SK-N-SH (cell line): ENCODE data around the gene CCNY. TPM values are rescaled to one million over a fixed set of nuclear protein-coding genes. Genes with fewer than 3 reads are reported as not detected.

Experiments
- CTCF ChIA-PET: fragments of 300-600, 350-600 bp; formaldehyde crosslinking; extraction: SDS; loops from one replicate; lab custom pipeline; 2021; lab: Yijun Ruan, JAX
- POLR2A ChIA-PET: fragments of 350-600 bp; sonication (Branson Sonifier 250); formaldehyde crosslinking; extraction: SDS; loops from one replicate; lab custom pipeline; 2020; ENCODE audit warnings: antibody characterized with exemption, inconsistent platforms; lab: Yijun Ruan, JAX
- DNase-seq: peaks from one replicate; pipeline ENCODE4 v3.0.0; 2012
- H2AFZ ChIP-seq: fragments of 200-600 bp; sonication (generic); 2 replicates; pipeline ENCODE4 v1.8.1; 2016; ENCODE audit warnings: antibody characterized with exemption, mild to moderate bottlenecking, low read depth
- H3F3A ChIP-seq: fragments of 200-600 bp; sonication (generic); replicated peaks from 2 replicates; pipeline ENCODE3; 2016; ENCODE audit warnings: antibody characterized with exemption, mild to moderate bottlenecking; ENCODE audit not compliant: insufficient read depth
- H3K27ac ChIP-seq, 2 experiments: fragments of 200-500 bp in 1 of 2; fragments of 200-600 bp in 1 of 2; sonication (Bioruptor generic) in 1 of 2; sonication (generic), shearing (Covaris generic) in 1 of 2; 2 replicates each; pipeline versions ENCODE4 v1.5.1 to v1.6.1; 2014 to 2016; ENCODE audit warnings: low read depth in 2 of 2, inconsistent platforms in 1 of 2, low read length in 1 of 2, mild to moderate bottlenecking in 1 of 2, mixed read lengths in 1 of 2
- H3K27me3 ChIP-seq: fragments of 200-600 bp; sonication (generic), shearing (Covaris generic); 2 replicates; pipeline ENCODE4 v1.6.1; 2016; ENCODE audit warnings: mixed run types; ENCODE audit not compliant: insufficient read depth
- H3K36me3 ChIP-seq, 2 experiments: fragments of 200-500 bp in 1 of 2; fragments of 200-600 bp in 1 of 2; sonication (Bioruptor generic) in 1 of 2; sonication (generic) in 1 of 2; replicated peaks in 1 of 2; 2 replicates each; pipeline versions ENCODE3 to v1.5.1; 2014 to 2016; ENCODE audit warnings: low read length in 1 of 2, mild to moderate bottlenecking in 1 of 2; ENCODE audit not compliant: insufficient read depth in 2 of 2, control insufficient read depth in 1 of 2
- H3K4me1 ChIP-seq, 2 experiments: fragments of 200-500 bp in 1 of 2; fragments of 200-600 bp in 1 of 2; sonication (Bioruptor generic) in 1 of 2; sonication (generic), shearing (Covaris generic) in 1 of 2; 2 replicates each; pipeline versions ENCODE4 v1.5.1 to v1.6.1; 2014 to 2016; ENCODE audit warnings: low read depth in 1 of 2, low read length in 1 of 2, mixed run types in 1 of 2; ENCODE audit not compliant: insufficient read depth in 2 of 2, control insufficient read depth in 1 of 2
- H3K4me2 ChIP-seq: fragments of 200-600 bp; sonication (generic), shearing (Covaris generic); 2 replicates; pipeline ENCODE4 v1.6.1; 2017; ENCODE audit warnings: mixed run types
- H3K4me3 ChIP-seq, 2 experiments: fragments of 200-500 bp in 1 of 2; fragments of 200-600 bp in 1 of 2; sonication (Bioruptor generic) in 1 of 2; sonication (generic), shearing (Covaris generic) in 1 of 2; 2 replicates each; pipeline versions ENCODE4 v1.5.1 to v1.8.1; 2014 to 2016; ENCODE audit warnings: low read depth in 2 of 2, inconsistent platforms in 1 of 2, low read length in 1 of 2, mild to moderate bottlenecking in 1 of 2, mixed read lengths in 1 of 2, moderate library complexity in 1 of 2
- H3K79me2 ChIP-seq: fragments of 200-600 bp; sonication (generic); 2 replicates; pipeline ENCODE4 v1.8.1; 2017; ENCODE audit warnings: mild to moderate bottlenecking; ENCODE audit not compliant: insufficient read depth
- H3K9ac ChIP-seq: fragments of 200-600 bp; sonication (generic); 2 replicates; pipeline ENCODE4 v1.6.1; 2017; ENCODE audit warnings: mixed run types
- H3K9me2 ChIP-seq: fragments of 200-600 bp; sonication (generic); 2 replicates; pipeline ENCODE4 v1.6.1; 2017; ENCODE audit warnings: mixed run types
- H3K9me3 ChIP-seq: fragments of 200-600 bp; sonication (generic); 2 replicates; pipeline ENCODE4 v1.6.1; 2017; ENCODE audit warnings: mixed run types, mild to moderate bottlenecking, moderate library complexity
- H4K20me1 ChIP-seq: fragments of 200-600 bp; sonication (generic); 2 replicates; pipeline ENCODE4 v1.6.1; 2017; ENCODE audit warnings: mild to moderate bottlenecking, mixed run types; ENCODE audit not compliant: insufficient read depth
- ELF1 ChIP-seq: IDR thresholded peaks from 2 replicates; pipeline ENCODE4 v1.4.0; 2012
- EZH2phosphoT487 ChIP-seq: fragments of 200-600 bp; sonication (generic); IDR thresholded peaks from 2 replicates; pipeline ENCODE4 v1.6.1; 2017; ENCODE audit warnings: low read depth, mixed run types, mild to moderate bottlenecking, antibody characterized with exemption, moderate library complexity, borderline replicate concordance
- FOSL2 ChIP-seq: IDR thresholded peaks from 2 replicates; pipeline ENCODE4 v1.4.0; 2012; ENCODE audit warnings: low read depth, mild to moderate bottlenecking, moderate library complexity, borderline replicate concordance
- FOXM1 ChIP-seq: IDR thresholded peaks from 2 replicates; pipeline ENCODE4 v1.4.0; 2012; ENCODE audit warnings: low read depth, mild to moderate bottlenecking
- GABPA ChIP-seq: IDR thresholded peaks from 2 replicates; pipeline ENCODE4 v1.4.0; 2012; ENCODE audit warnings: low read depth, mild to moderate bottlenecking
- JUND ChIP-seq: IDR thresholded peaks from 2 replicates; pipeline ENCODE4 v1.4.0; 2012
- MXI1 ChIP-seq: IDR thresholded peaks from 2 replicates; pipeline ENCODE4 v1.6.1; 2012; ENCODE audit warnings: mild to moderate bottlenecking, low read depth, low read length, improper control_type of control experiment
- RAD21 ChIP-seq: IDR thresholded peaks from 2 replicates; pipeline ENCODE4 v1.6.1; 2012; ENCODE audit warnings: mild to moderate bottlenecking, low read length
- RCOR1 ChIP-seq: fragments of 150-350 bp; IDR thresholded peaks from 2 replicates; pipeline ENCODE4 v1.6.1; 2017; ENCODE audit warnings: antibody characterized with exemption, low read length
- RXRA ChIP-seq: IDR thresholded peaks from 2 replicates; pipeline ENCODE4 v1.4.0; 2012; ENCODE audit warnings: low read depth, mild to moderate bottlenecking, borderline replicate concordance
- SIN3A ChIP-seq: IDR thresholded peaks from 2 replicates; pipeline ENCODE4 v1.6.1; 2012; ENCODE audit warnings: low read depth, mild to moderate bottlenecking, low read length, moderate library complexity, borderline replicate concordance
- TAF1 ChIP-seq: IDR thresholded peaks from 2 replicates; pipeline ENCODE4 v1.6.1; 2012; ENCODE audit warnings: low read depth, mild to moderate bottlenecking, low read length, moderate library complexity, borderline replicate concordance
- TCF12 ChIP-seq: IDR thresholded peaks from 2 replicates; pipeline ENCODE4 v1.4.0; 2012
- TEAD4 ChIP-seq: IDR thresholded peaks from 2 replicates; pipeline ENCODE4 v1.4.0; 2012; ENCODE audit warnings: mild to moderate bottlenecking, borderline replicate concordance; ENCODE audit not compliant: insufficient read depth
- WGBS: methylation state at CpG from one replicate; pipeline ENCODE4 v1.1.6; 2017; ENCODE audit warnings: low lambda C conversion rate; 5-methylcytosine and 5-hydroxymethylcytosine counted together
- polyA plus RNA-seq, 3 experiments: library from polyadenylated mRNA; depleted of rRNA; stranded (reverse); fragments of >200 nt; gene quantifications; 2 replicates each; pipeline ENCODE4 v1.2.3, GENCODE V29; 2012
- TF ChIP-seq, protein P1 (sequence below): IDR thresholded peaks from 2 replicates; pipeline ENCODE4; 2012
- TF ChIP-seq, protein P2 (sequence below): fragments of 150-350 bp; IDR thresholded peaks from 2 replicates; pipeline ENCODE4 v1.6.1; 2016; ENCODE audit warnings: mild to moderate bottlenecking, low read depth, low read length
- TF ChIP-seq, protein P3 (sequence below): IDR thresholded peaks from 2 replicates; pipeline ENCODE4 v1.4.0; 2012; ENCODE audit warnings: low read depth, borderline replicate concordance
- TF ChIP-seq, protein P4 (sequence below): IDR thresholded peaks from 2 replicates; pipeline ENCODE4 v1.4.0; 2012; ENCODE audit warnings: low read depth
- TF ChIP-seq, protein P5 (sequence below): IDR thresholded peaks from 2 replicates; pipeline ENCODE4 v1.6.1; 2012; ENCODE audit warnings: mild to moderate bottlenecking, low read depth, low read length, moderate library complexity

CCNY gene
- polyA plus RNA-seq, 1 of the 3 experiments (the other 2 are of a cell fraction): 29.4 TPM

DNA sequence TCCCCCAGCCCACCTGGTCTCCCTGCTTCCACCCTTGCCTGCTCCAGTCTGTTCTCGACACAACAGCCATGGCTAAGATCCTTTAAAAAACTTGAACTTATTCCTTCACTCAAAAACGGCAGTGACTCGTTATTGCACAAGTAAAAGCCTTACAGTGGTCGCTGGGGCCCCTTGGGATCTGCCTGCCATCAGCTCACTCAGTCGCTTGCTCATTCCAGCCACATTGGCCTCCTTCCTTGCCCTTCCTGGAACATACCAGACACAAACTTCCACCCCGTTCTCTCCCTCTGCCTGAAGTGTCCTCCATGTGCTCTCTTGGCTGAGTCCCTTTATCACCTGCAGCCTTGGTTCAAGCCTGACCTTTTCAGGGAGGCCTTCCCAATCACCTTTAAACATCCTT, 4.7 kb downstream of the CCNY start:
- no peak overlapping the region for H2AFZ ChIP-seq
- H3K9me2 ChIP-seq: no peaks in the 10 kb centered on the region
- H3K4me2 ChIP-seq: no peak overlapping the region; the same call in 1 of the 2 replicates
- no peaks in the 10 kb centered on the region for H3K27me3 ChIP-seq
- DNase-seq: no peak
- peaks cover 94% of the 10 kb centered on the region for H3K79me2 ChIP-seq
- peaks cover 87% of the 10 kb centered on the region for H4K20me1 ChIP-seq
- H3K36me3 ChIP-seq: no peaks in the 10 kb centered on the region
- CTCF ChIA-PET: no interaction called here
- no peak overlapping the region for H3K27ac ChIP-seq
- H3K4me3 ChIP-seq: 0 out of 4 replicates have a peak overlapping the region, but pooled peaks of 1 of the 2 experiments have one; percentile 1
- no peaks in the 10 kb centered on the region for H3F3A ChIP-seq
- H3K9ac ChIP-seq: no peak overlapping the region
- 57% methylated on average over 6 of the region's 6 CpGs for WGBS
- no peaks in the 10 kb centered on the region for H3K9me3 ChIP-seq
- no peak for TF ChIP-seq ELF1
- TF ChIP-seq RCOR1: no peak
- TF ChIP-seq, protein P1, sequence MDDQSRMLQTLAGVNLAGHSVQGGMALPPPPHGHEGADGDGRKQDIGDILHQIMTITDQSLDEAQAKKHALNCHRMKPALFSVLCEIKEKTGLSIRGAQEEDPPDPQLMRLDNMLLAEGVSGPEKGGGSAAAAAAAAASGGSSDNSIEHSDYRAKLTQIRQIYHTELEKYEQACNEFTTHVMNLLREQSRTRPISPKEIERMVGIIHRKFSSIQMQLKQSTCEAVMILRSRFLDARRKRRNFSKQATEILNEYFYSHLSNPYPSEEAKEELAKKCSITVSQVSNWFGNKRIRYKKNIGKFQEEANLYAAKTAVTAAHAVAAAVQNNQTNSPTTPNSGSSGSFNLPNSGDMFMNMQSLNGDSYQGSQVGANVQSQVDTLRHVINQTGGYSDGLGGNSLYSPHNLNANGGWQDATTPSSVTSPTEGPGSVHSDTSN: no peak
- TF ChIP-seq FOSL2: no peak
- TF ChIP-seq, protein P2, sequence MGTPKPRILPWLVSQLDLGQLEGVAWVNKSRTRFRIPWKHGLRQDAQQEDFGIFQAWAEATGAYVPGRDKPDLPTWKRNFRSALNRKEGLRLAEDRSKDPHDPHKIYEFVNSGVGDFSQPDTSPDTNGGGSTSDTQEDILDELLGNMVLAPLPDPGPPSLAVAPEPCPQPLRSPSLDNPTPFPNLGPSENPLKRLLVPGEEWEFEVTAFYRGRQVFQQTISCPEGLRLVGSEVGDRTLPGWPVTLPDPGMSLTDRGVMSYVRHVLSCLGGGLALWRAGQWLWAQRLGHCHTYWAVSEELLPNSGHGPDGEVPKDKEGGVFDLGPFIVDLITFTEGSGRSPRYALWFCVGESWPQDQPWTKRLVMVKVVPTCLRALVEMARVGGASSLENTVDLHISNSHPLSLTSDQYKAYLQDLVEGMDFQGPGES: no peak
- TF ChIP-seq RXRA: no peak
- POLR2A ChIA-PET: no interaction called here
- peaks cover 16 to 18% of the 10 kb centered on the region in 2 experiments; a peak in 3 of 4 replicates for H3K4me1 ChIP-seq

DNA sequence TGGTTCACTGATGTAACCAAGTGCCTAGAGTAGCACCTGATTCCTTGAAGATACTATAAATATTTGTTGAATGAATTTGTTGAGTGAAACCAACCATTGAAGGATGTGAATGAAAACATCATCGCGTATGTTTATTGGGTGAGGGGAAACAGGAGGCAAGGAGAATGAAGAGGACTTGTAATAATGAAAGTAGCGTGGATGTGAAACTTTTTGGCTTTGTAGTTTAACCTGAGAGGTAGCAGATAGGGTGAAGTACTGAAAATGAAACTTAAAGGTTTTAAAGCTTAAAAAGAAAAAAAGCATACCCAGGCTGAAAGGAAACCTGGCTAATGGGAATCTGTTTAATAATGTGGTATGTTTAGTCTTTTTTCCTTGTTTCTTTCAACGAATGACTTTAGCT, 5.2 kb downstream of the CCNY start:
- Histone ChIP-seq H3K27ac (no peak overlapping the region), H2AFZ (no peak overlapping the region), H3K4me2 (no peak overlapping the region), H3K9ac (no peak overlapping the region), H3K4me1 (peaks cover 16 to 23% of the 10 kb centered on the region in 2 experiments; a peak in 3 of 4 replicates), H3K9me2 (no peaks in the 10 kb centered on the region), H3K27me3 (no peaks in the 10 kb centered on the region), H3F3A (no peaks in the 10 kb centered on the region), H3K4me3 (no peak overlapping the region), H3K79me2 (peaks cover 97% of the 10 kb centered on the region), H4K20me1 (peaks cover 93% of the 10 kb centered on the region), H3K36me3 (no peaks in the 10 kb centered on the region), H3K9me3 (no peaks in the 10 kb centered on the region)
- TF ChIP-seq FOXM1 (no peak), JUND (no peak), GABPA (no peak), MXI1 (no peak), SIN3A (no peak), FOSL2 (no peak), TEAD4 (no peak), RAD21 (no peak), EZH2phosphoT487 (no peak), TCF12 (no peak), TAF1 (no peak), ELF1 (no peak)
- TF ChIP-seq, protein P3, sequence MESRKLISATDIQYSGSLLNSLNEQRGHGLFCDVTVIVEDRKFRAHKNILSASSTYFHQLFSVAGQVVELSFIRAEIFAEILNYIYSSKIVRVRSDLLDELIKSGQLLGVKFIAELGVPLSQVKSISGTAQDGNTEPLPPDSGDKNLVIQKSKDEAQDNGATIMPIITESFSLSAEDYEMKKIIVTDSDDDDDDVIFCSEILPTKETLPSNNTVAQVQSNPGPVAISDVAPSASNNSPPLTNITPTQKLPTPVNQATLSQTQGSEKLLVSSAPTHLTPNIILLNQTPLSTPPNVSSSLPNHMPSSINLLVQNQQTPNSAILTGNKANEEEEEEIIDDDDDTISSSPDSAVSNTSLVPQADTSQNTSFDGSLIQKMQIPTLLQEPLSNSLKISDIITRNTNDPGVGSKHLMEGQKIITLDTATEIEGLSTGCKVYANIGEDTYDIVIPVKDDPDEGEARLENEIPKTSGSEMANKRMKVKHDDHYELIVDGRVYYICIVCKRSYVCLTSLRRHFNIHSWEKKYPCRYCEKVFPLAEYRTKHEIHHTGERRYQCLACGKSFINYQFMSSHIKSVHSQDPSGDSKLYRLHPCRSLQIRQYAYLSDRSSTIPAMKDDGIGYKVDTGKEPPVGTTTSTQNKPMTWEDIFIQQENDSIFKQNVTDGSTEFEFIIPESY: no peak
- TF ChIP-seq, protein P4, sequence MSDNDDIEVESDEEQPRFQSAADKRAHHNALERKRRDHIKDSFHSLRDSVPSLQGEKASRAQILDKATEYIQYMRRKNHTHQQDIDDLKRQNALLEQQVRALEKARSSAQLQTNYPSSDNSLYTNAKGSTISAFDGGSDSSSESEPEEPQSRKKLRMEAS: no peak
- TF ChIP-seq, protein P5, sequence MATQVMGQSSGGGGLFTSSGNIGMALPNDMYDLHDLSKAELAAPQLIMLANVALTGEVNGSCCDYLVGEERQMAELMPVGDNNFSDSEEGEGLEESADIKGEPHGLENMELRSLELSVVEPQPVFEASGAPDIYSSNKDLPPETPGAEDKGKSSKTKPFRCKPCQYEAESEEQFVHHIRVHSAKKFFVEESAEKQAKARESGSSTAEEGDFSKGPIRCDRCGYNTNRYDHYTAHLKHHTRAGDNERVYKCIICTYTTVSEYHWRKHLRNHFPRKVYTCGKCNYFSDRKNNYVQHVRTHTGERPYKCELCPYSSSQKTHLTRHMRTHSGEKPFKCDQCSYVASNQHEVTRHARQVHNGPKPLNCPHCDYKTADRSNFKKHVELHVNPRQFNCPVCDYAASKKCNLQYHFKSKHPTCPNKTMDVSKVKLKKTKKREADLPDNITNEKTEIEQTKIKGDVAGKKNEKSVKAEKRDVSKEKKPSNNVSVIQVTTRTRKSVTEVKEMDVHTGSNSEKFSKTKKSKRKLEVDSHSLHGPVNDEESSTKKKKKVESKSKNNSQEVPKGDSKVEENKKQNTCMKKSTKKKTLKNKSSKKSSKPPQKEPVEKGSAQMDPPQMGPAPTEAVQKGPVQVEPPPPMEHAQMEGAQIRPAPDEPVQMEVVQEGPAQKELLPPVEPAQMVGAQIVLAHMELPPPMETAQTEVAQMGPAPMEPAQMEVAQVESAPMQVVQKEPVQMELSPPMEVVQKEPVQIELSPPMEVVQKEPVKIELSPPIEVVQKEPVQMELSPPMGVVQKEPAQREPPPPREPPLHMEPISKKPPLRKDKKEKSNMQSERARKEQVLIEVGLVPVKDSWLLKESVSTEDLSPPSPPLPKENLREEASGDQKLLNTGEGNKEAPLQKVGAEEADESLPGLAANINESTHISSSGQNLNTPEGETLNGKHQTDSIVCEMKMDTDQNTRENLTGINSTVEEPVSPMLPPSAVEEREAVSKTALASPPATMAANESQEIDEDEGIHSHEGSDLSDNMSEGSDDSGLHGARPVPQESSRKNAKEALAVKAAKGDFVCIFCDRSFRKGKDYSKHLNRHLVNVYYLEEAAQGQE: no peak
- ChIA-PET CTCF (interaction anchor here (0.8 to 0.9 kb wide), 2 partner anchors 14 to 101 kb away, joined by 3 read pairs; no protein-coding TSS in a partner anchor), POLR2A (no interaction called here)
- 92% methylated on average over 4 of the region's 4 CpGs for WGBS
- DNase-seq: no peak
